Spleen (tissue), 11 donors: ENCODE results near the gene KLK7. TPM values are rescaled to one million over a fixed set of nuclear protein-coding genes. Genes with fewer than 3 reads are reported as not detected.
A peak's percentile ranks its signal among the peaks of the same experiment; 100 is the strongest.

Source experiments
- DNase-seq: peaks from one replicate; pipeline ENCODE4 v3.0.0-alpha.2; 2020
- H3K27ac ChIP-seq, 8 donors: fragments of 200-600 bp; sonication (generic) in 7 of 8; 1 replicate in 4 of 8; 2 replicates in 4 of 8; pipeline versions ENCODE4 v1.5.0 to v1.8.0; 2016 to 2021; ENCODE audit warnings: inconsistent platforms in 4 of 8, mild to moderate bottlenecking in 4 of 8, moderate library complexity in 1 of 8
- H3K27me3 ChIP-seq, 7 donors: fragments of 200-600 bp; sonication (generic) in 6 of 7; replicated peaks in 1 of 7; 1 replicate in 4 of 7; 2 replicates in 3 of 7; pipeline versions ENCODE4 v1.5.0 to v1.8.0; 2016 to 2021; ENCODE audit warnings: inconsistent platforms in 3 of 7, mild to moderate bottlenecking in 1 of 7
- H3K36me3 ChIP-seq, 6 donors: fragments of 200-600 bp; sonication (generic) in 5 of 6; 1 replicate in 4 of 6; 2 replicates in 2 of 6; pipeline versions ENCODE4 v1.5.0 to v1.8.0; 2016 to 2021; ENCODE audit warnings: inconsistent platforms in 2 of 6
- H3K4me1 ChIP-seq, 6 donors: fragments of 200-600 bp; sonication (generic) in 5 of 6; 1 replicate in 3 of 6; 2 replicates in 3 of 6; pipeline versions ENCODE4 v1.5.0 to v1.8.0; 2016 to 2021; ENCODE audit warnings: inconsistent platforms in 3 of 6
- H3K4me3 ChIP-seq, 8 donors: fragments of 200-600 bp; sonication (generic) in 7 of 8; 1 replicate in 4 of 8; 2 replicates in 4 of 8; pipeline versions ENCODE4 v1.5.0 to v1.8.0; 2016 to 2021; ENCODE audit warnings: inconsistent platforms in 4 of 8, mild to moderate bottlenecking in 4 of 8, moderate library complexity in 2 of 8
- H3K9me3 ChIP-seq, 8 donors: fragments of 200-600 bp; sonication (generic) in 7 of 8; 1 replicate in 4 of 8; 2 replicates in 4 of 8; pipeline versions ENCODE4 v1.5.0 to v1.8.0; 2016 to 2021; ENCODE audit warnings: inconsistent platforms in 4 of 8
- CTCF ChIP-seq, 11 experiments: fragments of 200-600 bp in 7 of 11; fragments of 450-650 bp in 4 of 11; sonication (generic) in 4 of 11; IDR thresholded peaks in 8 of 11; conservative IDR thresholded peaks in 3 of 11; 1 replicate in 7 of 11; 2 replicates in 4 of 11; pipeline versions ENCODE4 v1.4.0 to v1.8.0; 2016 to 2021; ENCODE audit warnings: antibody characterized with exemption in 11 of 11, inconsistent platforms in 4 of 11, mild to moderate bottlenecking in 1 of 11
- POLR2A ChIP-seq, 3 donors: fragments of 450-650 bp; IDR thresholded peaks; one replicate each; pipeline ENCODE4 v1.5.1; 2017; ENCODE audit warnings: antibody characterized with exemption in 3 of 3, mild to moderate bottlenecking in 1 of 3
- POLR2AphosphoS5 ChIP-seq, 3 donors: sonication (generic); formaldehyde crosslinking; IDR thresholded peaks; one replicate each; pipeline ENCODE4 v1.5.1; 2017; ENCODE audit warnings: antibody characterized with exemption in 3 of 3
- WGBS, 5 donors: extraction: QIAGEN DNeasy Blood & Tissue Kit in 3 of 5; methylation state at CpG; one replicate each; pipeline versions ENCODE4 v1.1.5 to v1.1.7; 2013 to 2018; 5-methylcytosine and 5-hydroxymethylcytosine counted together
- intact Hi-C: fragments of 100-400 bp; cut with DNase I; formaldehyde crosslinking; loops from one replicate; pipeline ENCODE4 v1.15.0; 2023; ENCODE audit warnings: low total_unique reads
- polyA plus RNA-seq, 3 donors: library from polyadenylated mRNA; stranded (reverse); fragments of 200-250 nt; gene quantifications; one replicate each; pipeline ENCODE4 v1.2.1, GENCODE V29; 2013
- total RNA-seq, 7 donors: library from RNA; depleted of rRNA in 3 of 7; stranded (reverse); fragments of >200 nt in 3 of 7; fragmentation: NEBNext Ultra II Directional in 4 of 7; extraction: Animal tissue kit (Norgen Biotek cat#: 25700) in 4 of 7; gene quantifications; one replicate each; pipeline versions ENCODE4 v1.1.0 to v1.2.1, GENCODE V29; 2016 to 2021
- donor health status: healthy with polysubstance abuse.
- donor health status: DM: no; HTN: no; CAD: no; lungs with moderate emphysema.
- donor health status: DM: no; HTN: no; CAD: no.
- donor health status: Bipolar disorder and iron deficiency.
- donor health status: healthy.
- donor health status: DM: no; HTN: no; CAD: no.
- donor health status: DM: yes; HTN: yes; CAD: no.

The KLK7 gene
- total and polyA plus RNA-seq, 10 donors, result 0.03 to 1.6 (median 0.23) TPM; not detected in 5

GRCh38 chr19:50967929-50968715 lies 15.6 kb downstream of the KLK7 start:
- Histone ChIP-seq H3K9me3 (peaks cover 0 to 2% (median 0%) of the 10 kb centered on the region in 8 donors), H3K27me3 (peaks cover 0 to 87% (median 0%) of the 10 kb centered on the region in 7 donors), H3K27ac (peak overlapping the region in 1 of 8 donors; percentile 30), H3K4me1 (peaks cover 0 to 3% (median 0%) of the 10 kb centered on the region in 6 donors), H3K4me3 (peak overlapping the region in 2 of 8 donors; percentile 9 to 19), H3K36me3 (no peaks in the 10 kb centered on the region)
- no peak for DNase-seq
- TF ChIP-seq POLR2AphosphoS5 (IDR thresholded peaks at IDR 0.05) (no peak), POLR2A (IDR thresholded peaks at IDR 0.05) (no peak), CTCF (IDR thresholded peaks at IDR 0.05 in 8 of 11, conservative IDR thresholded peaks at IDR 0.05 in 3 of 11) (no peak)
- intact Hi-C loops, result no loop called here
- 30 to 38% (median 36%) methylated on average over 20 of the region's 20 CpGs for WGBS, 5 donors

GRCh38 chr19:50964266-50964665 lies 19.5 kb downstream of the KLK7 start:
- no peak for TF ChIP-seq POLR2A (IDR thresholded peaks at IDR 0.05)
- no peak for TF ChIP-seq CTCF (IDR thresholded peaks at IDR 0.05 in 8 of 11, conservative IDR thresholded peaks at IDR 0.05 in 3 of 11)
- TF ChIP-seq POLR2AphosphoS5 (IDR thresholded peaks at IDR 0.05), result no peak
- no peak for DNase-seq
- H3K4me3 ChIP-seq, result no peak overlapping the region
- no peak overlapping the region for H3K27ac ChIP-seq
- WGBS, 5 donors, result 86 to 92% (median 90%) methylated on average over 3 of the region's 3 CpGs
- H3K27me3 ChIP-seq, result peaks cover 0 to 59% (median 0%) of the 10 kb centered on the region in 7 donors
- no peaks in the 10 kb centered on the region for H3K36me3 ChIP-seq
- intact Hi-C loops, result no loop called here
- peaks cover 0 to 3% (median 0%) of the 10 kb centered on the region in 6 donors for H3K4me1 ChIP-seq
- H3K9me3 ChIP-seq, result peaks cover 0 to 12% (median 1%) of the 10 kb centered on the region in 8 donors

GRCh38 chr19:50963381-50963780 lies 20.3 kb downstream of the KLK7 start:
- Histone ChIP-seq H3K4me1 (no peaks in the 10 kb centered on the region), H3K9me3 (peaks cover 0 to 12% (median 1%) of the 10 kb centered on the region in 8 donors), H3K27ac (no peak overlapping the region), H3K4me3 (no peak overlapping the region), H3K27me3 (peaks cover 0 to 57% (median 0%) of the 10 kb centered on the region in 7 donors), H3K36me3 (no peaks in the 10 kb centered on the region)
- DNase-seq, result no peak
- WGBS, 5 donors, result 82 to 90% (median 85%) methylated on average over 6 of the region's 6 CpGs
- TF ChIP-seq POLR2A (IDR thresholded peaks at IDR 0.05) (no peak), POLR2AphosphoS5 (IDR thresholded peaks at IDR 0.05) (no peak), CTCF (IDR thresholded peaks at IDR 0.05 in 8 of 11, conservative IDR thresholded peaks at IDR 0.05 in 3 of 11) (no peak)
- intact Hi-C loops, result no loop called here

GRCh38 chr19:50962245-50962644 lies 21.5 kb downstream of the KLK7 start:
- H3K4me3 ChIP-seq, result no peak overlapping the region
- no peak for DNase-seq
- intact Hi-C loops, result no loop called here

More at GRCh38 chr19:50962245-50962644, 21.5 kb downstream of the KLK7 start:
- H3K36me3 ChIP-seq, result no peaks in the 10 kb centered on the region
- no peaks in the 10 kb centered on the region for H3K4me1 ChIP-seq
- WGBS, 5 donors, result 89 to 97% (median 91%) methylated on average over 1 of the region's 1 CpG
- TF ChIP-seq POLR2A (IDR thresholded peaks at IDR 0.05) (no peak), POLR2AphosphoS5 (IDR thresholded peaks at IDR 0.05) (no peak), CTCF (IDR thresholded peaks at IDR 0.05 in 8 of 11, conservative IDR thresholded peaks at IDR 0.05 in 3 of 11) (no peak)
- H3K9me3 ChIP-seq, result peaks cover 0 to 12% (median 1%) of the 10 kb centered on the region in 8 donors
- no peak overlapping the region for H3K27ac ChIP-seq
- peaks cover 0 to 59% (median 0%) of the 10 kb centered on the region in 7 donors for H3K27me3 ChIP-seq
